CD4-positive, alpha-beta T cell treated with Interleukin-15 for 1 hour (primary cell): Measurements from ENCODE around the gene RAB44.

ENCODE experiments used
- DNase-seq: peaks from one replicate; pipeline ENCODE4 v3.0.0-alpha.2; 2020

RAB44 gene

DNA sequence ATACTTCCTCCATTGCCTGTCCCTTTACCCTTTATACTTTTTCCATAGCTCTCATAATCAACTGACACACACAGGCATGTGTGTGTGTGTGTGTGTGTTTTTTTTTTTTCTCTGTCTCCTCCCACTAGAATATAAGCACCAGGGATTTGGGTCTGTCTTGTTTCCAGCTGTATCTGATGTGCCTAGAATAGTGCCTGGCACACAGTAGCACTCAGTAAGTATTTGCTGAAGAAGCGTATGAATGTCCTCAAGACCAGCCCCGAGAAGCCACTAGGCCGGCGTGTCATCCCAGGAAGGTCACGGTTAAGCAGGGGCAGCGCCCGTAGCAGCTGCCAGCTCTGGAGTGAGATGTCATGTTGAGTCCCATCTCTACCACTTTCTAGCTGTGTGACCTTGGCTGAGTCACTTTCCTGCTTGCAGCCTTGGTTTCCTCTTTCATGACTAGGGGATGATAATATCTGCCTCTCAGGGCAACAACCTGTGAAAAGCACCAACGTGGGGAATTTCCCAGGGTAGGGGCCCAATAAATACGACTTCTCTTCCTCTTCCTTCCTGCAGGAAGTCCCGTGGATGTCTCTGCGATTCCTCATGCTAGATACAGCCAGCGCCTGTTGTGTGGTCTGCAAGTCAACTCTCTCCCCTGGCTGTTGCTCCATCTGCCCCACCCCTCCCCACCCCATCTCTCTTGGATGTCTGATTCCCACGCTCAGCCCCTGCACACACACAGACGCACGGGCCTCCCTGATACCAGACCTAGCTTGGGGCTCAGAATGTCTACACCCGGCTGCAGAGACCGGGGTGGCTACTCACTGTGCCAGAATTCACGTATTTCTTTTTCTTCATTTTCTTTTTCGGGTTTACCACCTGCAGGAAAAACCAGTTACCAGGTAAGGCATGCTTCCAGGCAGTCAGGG, 58.1 kb downstream of the RAB44 start:
- peak; percentile 88 for DNase-seq

DNA sequence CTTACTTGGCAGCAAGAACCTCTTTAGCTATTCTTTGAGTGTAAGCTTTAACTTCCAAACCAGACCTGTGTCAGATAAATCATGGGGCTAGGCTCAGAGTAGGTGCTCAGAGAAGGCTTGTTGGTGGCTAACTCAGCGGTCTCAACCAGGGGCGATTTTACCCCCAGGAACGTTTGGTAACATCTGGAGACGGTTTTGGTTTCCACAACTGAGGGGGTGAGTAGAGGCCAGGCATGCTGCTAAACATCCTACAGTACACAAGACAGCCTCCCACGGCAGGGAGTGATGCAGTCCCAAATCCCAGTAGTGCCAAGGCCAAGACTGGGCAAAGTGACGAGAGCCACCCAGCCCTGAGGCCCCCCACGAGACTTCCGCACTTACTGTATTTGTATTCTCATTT, 59.2 kb downstream of the RAB44 start:
- DNase-seq = no peak

DNA sequence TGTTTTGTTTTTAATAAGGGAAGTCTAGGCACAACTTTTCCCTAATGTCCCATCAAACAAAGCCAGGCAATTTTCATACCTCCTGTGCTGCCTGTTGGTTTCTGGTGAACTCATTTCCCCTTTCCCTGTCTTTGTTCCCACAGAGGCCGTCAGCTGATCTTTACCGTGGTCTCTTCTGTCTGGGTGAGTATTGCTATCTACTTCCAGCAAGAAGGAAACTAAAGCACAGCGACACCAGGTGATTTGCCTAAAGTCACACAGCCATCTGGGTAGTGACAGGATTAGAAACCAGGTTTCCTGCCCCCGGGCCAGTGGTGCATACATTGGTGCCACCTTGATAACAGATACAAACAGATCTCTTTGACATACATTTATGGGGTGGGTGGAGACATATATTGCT, 59.6 kb downstream of the RAB44 start:
- peak; percentile 64 for DNase-seq

DNA sequence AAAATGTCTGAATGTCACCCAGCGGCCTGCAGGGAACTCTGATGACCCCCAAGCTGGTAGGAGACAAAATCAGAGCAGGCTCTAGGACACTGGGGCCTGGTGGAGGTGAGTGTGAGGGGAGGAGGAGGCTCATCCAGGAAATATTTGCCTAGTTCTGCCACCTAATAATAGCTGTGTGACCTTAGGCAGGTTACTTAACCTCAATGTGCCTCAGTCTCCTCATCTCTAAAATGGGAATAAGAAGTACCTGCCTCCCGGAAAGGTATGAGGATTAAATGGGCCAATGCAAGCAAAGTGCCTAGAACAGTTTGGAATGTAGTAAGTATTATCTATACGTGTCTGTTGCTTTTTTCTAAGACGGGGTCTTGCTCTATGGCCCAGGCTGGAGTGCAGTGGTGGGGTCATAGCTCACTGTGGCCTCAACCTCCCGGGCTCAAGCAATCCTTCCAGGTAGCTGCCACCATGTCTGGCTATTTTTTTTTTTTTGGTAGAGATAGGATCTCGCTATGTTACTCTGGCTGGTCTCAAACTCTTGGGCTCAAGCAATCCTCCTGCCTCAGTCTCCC, 60.4 kb downstream of the RAB44 start:
- no peak for DNase-seq

DNA sequence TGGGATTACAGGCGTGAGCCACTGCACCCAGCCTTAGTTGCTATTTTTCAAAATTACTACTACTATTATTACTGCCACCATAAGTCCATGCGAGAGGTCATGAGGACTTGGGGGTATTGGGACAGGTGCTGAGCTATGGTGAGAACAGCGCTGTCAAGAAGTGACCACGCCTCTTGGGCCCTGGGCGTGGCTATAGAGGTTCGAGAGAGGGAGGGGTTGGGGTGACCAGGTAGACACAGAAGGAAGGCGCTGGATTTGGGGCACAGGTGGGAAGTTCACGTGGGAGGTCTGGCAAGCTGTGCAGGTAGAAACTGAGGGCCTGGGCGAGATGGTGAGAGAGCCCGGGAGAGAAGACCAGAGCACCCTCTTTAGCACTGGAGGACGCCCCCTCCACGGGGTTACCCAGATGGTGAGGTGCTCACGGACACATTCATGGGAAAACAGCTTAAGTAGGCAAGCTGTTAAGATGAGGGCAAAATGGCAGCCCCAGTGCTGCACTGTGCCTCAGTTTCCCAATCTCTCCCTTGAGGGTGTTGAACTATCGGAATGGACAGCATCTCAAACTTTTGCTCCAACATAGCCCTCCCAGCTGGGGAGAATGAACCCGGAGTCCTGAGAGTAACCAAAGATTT, 61.0 kb downstream of the RAB44 start:
- no peak for DNase-seq

DNA sequence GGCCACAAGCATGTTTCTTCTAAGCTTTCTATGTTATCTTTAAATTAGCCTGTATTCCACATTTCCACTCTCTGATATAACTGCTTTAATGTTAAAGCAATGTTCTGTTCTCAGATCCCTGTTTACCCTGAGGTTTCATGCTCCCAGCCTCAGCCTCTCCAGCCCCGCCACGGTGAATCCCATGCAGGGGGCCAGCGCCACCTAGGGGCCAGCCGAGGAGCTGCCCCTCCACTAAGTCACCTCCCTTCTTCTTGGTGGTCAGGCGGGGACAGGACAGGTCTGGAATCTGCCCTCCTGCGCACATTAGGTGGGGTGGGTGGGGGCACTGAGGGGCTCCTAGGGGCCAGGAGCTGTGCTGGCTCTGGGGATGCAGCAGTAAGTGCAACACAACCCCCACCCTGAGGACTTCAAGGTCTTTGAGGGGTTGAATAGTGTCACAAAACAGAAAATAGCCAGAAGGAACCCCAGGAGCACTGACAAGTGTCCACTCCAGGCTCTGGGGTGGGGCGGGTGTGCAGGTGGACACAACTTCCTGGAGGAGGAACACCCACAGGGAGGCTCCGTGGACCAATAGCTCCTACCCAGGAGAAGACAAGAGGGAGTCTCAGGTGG, 61.6 kb downstream of the RAB44 start:
- peak; percentile 79 for DNase-seq

DNA sequence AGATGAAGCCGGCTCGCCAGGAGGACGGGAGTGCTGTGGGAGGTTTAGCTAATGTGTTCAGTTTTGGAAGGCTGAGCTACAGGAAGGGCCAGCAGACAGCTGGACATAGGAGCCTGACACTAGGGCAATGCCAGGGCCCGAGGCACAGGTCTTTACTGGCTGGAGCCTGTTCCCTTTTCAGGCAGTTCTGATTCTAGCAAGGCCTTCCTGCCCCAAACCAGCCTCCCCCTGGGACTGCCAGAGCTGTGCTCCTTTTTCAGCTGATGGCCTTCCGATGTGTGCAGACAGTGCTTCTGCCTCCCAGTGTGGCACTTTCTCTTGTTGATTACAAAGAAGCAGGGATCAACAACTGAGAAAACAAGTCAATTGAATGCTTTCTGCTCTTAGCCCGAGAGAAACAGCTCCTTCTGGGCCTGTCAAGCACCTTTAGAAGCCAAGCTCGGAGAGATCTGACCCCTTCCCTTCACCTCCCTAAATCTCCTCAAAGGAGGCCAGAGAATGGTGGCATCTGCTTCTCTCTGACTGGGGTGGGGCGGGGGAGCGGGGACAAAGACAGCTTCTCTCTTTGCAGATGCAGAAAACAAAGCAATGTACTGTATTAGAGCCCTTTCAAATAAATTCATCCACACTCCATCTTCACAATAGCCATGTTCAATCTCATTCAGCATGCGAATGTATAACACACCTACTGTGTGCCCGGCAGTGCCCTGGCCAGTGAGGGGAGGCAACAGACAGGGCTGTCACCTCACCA, 63.2 kb downstream of the RAB44 start:
- DNase-seq = no peak

DNA sequence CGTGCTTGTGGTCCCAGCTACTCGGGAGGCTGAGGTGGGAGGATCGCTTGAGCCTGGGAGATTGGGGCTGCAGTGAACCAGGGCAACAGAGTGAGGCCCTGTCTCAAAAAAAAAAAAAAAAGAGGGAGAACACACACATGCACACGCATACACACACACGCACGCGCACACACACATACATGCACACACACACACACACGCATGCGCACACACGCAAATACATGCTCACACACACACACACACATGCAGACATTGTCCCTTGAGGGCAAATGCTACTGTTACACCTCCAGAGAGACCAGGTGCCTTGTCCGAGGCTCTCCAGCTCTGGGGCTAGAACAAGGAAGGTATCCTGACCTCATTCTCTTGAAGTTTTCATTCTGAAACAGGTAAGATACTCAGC, 64.5 kb downstream of the RAB44 start:
- DNase-seq = no peak

DNA sequence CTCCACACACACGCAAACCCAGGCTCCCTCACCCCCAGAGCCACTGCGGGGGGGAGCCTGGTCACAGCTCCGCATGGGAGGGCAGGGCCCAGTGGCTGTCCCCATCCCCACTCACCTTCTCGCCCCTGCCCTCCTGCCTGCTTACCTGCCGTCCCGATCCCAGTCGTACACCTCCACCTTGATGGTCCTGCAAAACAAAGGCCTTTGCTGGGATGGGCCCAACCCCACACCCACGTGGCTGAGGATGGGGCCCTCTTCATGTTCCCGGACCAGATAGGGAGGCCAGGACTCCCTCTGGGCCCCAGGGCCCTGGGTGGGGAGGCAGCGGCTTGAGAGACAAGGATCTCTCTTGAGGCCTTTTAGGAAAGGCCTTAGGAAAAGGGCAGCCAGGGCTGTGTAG, 67.6 kb downstream of the RAB44 start:
- no peak for DNase-seq

DNA sequence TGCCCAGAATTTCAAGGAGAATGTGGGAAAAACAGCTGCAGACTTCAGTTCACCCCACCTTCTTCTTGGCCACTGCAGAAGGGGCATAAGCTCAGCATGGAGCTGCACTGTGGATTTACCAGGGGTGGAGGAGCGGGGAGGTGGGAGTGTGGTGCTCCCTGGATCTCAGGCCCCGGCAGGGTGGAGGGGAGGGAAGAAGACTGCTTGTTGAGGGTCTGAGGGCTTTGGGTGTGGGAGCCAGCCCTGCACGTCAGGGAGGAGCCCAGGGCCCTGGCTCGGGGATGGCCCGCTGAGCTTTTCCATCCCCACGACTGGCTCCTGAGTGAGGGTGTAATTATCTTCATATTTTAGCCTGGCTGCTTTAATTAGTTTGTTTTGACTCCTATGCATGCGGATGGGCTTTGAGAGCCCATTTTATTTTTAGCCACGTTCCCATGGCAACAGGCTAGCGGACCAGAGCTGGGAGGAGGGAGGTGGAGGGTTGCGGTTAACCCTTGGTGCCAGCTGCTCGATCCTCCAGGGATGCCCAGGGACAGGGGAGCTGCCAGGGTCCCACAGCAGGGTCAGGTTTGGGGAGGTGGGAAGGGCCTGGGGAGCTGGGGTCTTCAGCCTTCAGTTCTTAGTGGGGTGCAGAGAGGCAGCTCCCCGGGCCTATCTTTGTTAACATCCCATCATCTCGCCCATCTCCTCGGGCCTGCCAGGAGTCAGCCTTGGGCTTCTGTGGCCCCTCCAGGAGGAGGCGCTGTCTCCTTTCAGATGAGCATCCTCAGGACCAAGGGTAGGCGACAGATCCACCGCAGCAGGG, 68.2 kb downstream of the RAB44 start:
- peak; percentile 81 for DNase-seq

DNA sequence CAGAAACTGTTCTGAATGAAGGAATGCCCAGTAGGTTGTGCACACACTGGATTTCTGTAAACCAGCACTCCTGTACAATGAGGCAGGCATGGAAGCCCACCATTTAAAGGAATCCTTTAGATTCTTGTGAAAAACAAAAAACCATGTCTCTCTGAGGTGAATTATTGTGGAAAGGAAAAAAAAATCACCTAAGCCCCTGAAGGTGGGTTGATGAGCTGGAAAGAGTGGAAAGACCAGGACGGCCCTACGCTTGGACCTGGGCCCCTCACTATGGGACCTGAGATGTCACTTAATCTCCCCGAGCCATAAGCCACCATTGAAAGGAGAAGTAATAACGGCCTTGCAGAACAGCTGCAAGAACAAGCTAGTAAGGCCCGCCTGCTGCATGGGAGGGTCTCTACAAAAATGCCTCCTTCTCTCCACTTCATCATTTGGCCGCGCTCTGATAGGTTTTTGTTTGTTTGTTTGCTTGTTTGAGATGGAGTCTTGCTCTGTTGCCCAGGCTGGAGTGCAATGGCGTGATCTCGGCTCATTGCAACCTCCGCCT, 68.8 kb downstream of the RAB44 start:
- no peak for DNase-seq

DNA sequence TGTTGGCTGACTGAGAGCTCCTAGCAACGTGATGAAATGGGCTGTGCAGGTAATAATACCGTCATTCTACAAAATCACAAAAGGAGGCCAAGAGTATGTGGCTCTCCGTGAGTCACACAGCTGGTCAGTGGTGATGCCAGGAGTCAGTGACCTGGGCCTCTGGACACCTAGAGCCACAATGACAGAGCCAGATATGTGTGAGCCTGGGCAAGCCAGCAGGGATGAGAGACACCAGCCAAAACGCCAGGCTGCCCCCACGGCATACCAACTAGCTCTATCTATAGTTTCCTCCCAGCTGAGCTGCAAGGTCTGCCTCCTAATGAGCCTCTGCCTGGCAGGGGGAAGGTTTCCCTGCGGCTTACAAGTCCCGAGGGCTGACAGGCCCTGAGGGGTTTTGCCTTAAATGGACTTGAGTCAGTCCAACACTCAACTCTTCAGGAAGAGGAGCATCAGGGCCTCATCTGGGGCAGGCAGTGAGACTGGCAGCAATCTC, 71.6 kb downstream of the RAB44 start:
- no peak for DNase-seq

DNA sequence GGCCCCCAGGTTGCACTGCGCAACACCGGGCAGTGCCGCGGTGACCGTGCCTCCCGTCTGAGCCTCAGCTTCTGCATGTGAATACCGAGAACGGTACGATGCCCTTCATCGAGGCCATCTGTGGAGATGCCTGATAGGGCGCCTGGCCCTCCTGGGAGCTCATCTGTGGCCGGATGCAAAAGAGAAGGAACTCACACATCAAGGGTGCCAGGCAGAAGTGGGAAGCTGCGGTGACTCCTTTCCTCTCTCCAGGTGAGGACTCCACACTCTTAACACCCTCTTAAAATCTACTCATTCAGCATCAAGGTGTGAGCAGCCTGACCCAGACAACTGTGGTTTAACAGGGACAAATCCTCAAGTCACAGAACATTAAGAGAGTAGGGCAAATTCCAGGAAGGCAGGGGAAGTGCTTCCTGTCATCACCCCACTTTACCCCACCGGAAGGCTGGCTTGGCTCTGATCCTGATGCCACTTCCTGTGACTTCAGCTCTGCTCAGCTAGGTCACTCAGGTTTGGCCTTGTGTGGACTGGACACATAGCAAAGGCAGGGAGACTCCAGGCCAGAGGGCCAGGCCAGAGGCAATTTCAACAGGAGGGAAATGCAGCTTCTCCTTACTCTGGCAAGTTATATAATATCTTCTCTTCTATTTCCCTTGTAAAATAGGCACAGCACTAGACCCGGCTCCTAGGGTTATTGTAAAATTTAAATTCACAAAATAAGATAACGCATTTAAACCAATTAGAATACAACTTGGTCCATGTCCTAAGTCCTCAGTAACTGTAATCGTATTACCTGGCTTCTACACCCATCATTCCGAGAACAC, 72.3 kb downstream of the RAB44 start:
- peak; percentile 33 for DNase-seq

DNA sequence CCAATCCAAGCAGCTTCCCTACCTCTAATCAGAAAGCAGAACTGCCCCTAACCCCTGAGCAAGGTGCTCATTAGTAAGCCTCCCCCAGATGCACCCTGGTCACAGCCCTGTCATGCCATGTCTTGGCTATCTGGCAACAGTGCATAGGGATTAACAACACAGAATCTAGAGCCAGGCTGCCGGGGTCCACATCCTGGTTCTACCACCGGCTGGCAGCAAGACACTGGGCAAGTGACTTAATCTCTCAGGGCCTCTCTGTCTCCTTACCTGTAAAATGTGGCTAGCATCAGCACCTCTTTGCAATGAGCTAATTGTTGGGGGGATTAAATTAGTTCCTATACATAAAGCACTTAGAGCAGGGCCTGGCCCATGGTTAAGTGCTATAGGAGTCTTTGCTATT, 73.5 kb downstream of the RAB44 start:
- DNase-seq = no peak

DNA sequence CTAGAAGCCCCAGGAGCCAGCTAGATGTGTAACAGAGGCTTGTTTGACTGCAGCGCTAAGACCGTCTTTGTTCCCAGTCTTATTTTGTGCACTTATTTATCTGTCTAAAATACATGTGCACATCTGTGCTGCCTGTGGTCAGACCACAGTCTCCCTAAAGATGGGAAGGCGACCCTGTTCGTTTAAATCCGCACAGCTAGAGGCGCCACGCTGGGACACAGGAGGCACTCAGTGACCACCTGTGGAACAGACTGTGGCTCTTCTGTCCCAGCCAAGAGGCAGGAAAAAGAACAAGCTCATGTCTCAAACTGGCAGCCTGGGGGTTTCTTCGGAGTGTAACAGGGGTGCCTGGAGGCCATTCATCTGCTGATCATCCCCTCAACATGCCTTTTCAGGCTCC, 74.8 kb downstream of the RAB44 start:
- DNase-seq = no peak

DNA sequence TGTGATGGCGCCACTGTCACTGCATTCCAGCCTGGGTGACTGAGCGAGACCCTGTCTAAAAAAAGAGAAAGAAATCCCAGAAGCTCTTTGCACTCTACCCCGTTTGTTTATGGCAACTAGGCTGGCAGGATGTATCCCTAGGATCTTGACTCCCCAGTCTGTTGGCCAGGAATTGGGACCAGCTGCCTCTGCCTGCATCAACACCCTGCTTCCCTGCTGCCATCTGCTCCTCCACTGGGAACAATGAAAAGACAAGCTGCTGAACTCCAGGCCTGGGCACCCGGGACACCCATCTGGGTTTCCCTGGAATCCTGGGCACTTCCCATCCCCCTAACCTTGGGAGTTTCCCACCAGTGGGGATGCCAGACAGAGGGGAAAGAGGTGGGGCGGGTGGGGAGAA, 76.7 kb downstream of the RAB44 start:
- no peak for DNase-seq

DNA sequence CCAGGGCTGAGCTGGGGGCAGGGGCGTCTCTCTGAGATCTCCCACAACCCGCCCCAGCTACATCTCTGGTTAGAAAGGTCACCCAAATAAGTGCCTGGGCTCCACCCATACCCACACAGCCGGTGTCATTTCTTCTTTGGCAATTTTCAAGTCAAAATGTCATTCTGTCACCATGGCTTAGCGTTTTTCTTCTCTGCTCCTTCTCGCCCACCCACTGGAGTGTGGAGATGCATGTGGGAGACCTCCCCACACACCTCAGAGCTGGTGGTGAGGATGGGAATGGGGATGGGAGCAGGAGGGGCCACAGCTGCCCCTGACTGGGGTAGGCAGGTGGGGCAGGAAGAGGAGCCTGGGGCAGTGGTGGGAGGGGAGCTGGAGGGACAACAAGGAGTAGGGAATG, 78.5 kb downstream of the RAB44 start:
- DNase-seq = no peak

DNA sequence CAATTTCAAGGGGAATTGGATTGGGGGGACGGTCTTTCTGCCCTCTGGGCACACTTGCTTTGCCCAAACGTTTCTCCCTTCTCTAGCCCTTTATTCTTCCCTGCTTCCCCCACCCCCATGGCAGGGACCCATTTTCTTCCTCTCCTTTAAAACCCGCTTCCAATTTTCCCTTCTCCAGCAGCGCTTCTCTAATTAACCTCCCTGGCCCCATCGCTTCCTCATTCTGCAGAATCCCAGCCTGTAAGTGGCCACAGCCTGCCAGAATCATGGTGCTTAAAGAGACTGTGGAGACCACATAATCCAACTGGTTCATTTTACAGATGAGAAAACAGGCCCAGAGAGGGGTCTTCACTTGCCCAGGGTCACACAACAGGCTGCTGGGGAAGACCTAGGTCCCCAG, 80.2 kb downstream of the RAB44 start:
- DNase-seq = no peak

DNA sequence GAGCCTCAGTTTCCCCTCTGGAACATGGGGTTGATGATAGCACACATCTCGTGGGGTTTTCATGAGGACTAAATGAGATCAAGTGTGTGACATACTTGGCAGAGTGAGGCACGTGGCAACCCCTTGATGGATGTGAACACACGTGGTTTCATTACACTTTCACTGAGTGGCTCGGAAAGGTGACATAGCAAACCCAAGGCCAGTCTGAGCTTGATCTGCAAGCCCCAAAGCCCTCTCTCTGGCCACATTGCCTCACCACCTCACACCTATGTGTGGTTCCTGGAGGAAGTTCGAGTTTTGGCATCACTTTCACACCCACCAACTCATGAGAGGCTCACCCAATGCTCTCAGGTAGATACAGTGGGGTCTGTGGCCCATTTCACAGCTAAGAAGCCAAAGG, 81.6 kb downstream of the RAB44 start:
- no peak for DNase-seq

DNA sequence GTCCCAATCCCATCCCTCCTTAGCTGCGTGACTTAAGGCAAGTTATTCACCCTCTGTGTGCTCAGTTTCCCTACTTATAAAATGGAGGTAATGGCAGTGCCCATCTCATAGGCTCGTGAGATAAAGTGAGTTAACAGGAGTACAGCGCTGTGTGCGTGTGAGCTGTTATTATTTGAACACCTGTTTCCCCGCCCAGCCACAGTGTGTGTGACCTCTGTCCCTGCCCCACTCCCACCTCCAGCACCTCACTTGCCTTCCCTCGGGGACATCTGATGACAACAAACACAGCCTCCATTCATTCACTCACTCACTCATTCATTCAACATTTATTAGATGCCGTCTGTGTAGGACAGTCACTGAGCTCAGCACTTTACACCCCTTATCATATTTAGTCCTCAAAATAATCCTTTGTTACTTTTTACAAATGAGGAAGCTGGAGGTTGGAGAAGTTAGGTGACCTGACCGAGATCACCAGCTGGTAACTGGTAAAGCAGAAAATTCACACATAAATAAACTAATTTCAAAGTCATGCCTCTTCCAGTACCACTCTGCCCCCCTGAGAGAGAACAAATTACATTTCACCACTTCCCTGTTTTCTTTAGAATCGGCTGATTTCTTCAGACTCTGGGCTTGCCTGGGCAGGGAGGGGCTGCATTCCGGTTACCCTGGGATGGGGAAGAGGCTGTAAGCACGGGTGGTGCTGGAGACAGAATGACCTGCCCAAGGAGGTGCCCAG, 83.0 kb downstream of the RAB44 start:
- no peak for DNase-seq
